Esophagus muscularis mucosa (tissue), 4 donors: ENCODE measurements around the gene SKAP2. TPM values are rescaled to one million over a fixed set of nuclear protein-coding genes. Genes with fewer than 3 reads are reported as not detected.

Experiments used
- DNase-seq: peaks from one replicate; pipeline ENCODE4 v3.0.0-alpha.2; 2017; ENCODE audit errors: extremely low spot score
- H3K27ac ChIP-seq, 4 donors: fragments of 200-600 bp; sonication (generic); replicated peaks in 1 of 4; 1 replicate in 3 of 4; 2 replicates in 1 of 4; pipeline ENCODE4 v1.5.1; 2016 to 2019; ENCODE audit warnings: mild to moderate bottlenecking in 1 of 4
- H3K27me3 ChIP-seq, 4 donors: fragments of 200-600 bp; sonication (generic); one replicate each; pipeline versions ENCODE4 v1.5.1 to v1.6.0; 2016 to 2019
- H3K36me3 ChIP-seq, 4 donors: fragments of 200-600 bp; sonication (generic); one replicate each; pipeline ENCODE4 v1.5.1; 2016 to 2019
- H3K4me1 ChIP-seq, 4 donors: fragments of 200-600 bp; sonication (generic); one replicate each; pipeline ENCODE4 v1.5.1; 2016 to 2019
- H3K4me3 ChIP-seq, 4 donors: fragments of 200-600 bp; sonication (generic); 1 replicate in 2 of 4; 2 replicates in 2 of 4; pipeline ENCODE4 v1.5.1; 2016 to 2019; ENCODE audit warnings: mild to moderate bottlenecking in 4 of 4, moderate library complexity in 1 of 4
- H3K9me3 ChIP-seq, 4 donors: fragments of 200-600 bp; sonication (generic); 1 replicate in 3 of 4; 2 replicates in 1 of 4; pipeline ENCODE4 v1.5.1; 2016 to 2019
- EP300 ChIP-seq: sonication (generic); formaldehyde crosslinking; IDR thresholded peaks from one replicate; pipeline ENCODE4 v1.6.1; 2017; ENCODE audit warnings: antibody characterized with exemption
- POLR2A ChIP-seq: fragments of 450-650 bp; IDR thresholded peaks from one replicate; pipeline ENCODE4 v1.6.1; 2017; ENCODE audit warnings: antibody characterized with exemption, moderate library complexity, mild to moderate bottlenecking, low read depth
- POLR2AphosphoS5 ChIP-seq, 2 donors: sonication (generic); formaldehyde crosslinking; IDR thresholded peaks; one replicate each; pipeline ENCODE4 v1.6.1; 2017; ENCODE audit warnings: antibody characterized with exemption in 2 of 2
- WGBS: methylation state at CpG from one replicate; pipeline ENCODE4 v1.1.5; 2018; 5-methylcytosine and 5-hydroxymethylcytosine counted together
- intact Hi-C: fragments of 100-400 bp; cut with DNase I; formaldehyde crosslinking; loops from one replicate; pipeline ENCODE4 v1.15.1; 2023
- total RNA-seq, 4 donors: library from RNA; depleted of rRNA; stranded (reverse); fragments of >200 nt; gene quantifications; one replicate each; pipeline versions ENCODE4 v1.1.0 to v1.2.1, GENCODE V29; 2016
- TF ChIP-seq, protein P1 (sequence below), 3 experiments: fragments of 200-600 bp in 2 of 3; fragments of 450-650 bp in 1 of 3; sonication (generic) in 2 of 3; IDR thresholded peaks; one replicate each; pipeline ENCODE4 v1.5.1; 2017 to 2019; ENCODE audit warnings: antibody characterized with exemption in 3 of 3, mild to moderate bottlenecking in 2 of 3, moderate library complexity in 1 of 3

The SKAP2 gene
- total RNA-seq, 4 donors from 2014 or later = 44.2 to 47.1 (median 45.1) TPM

DNA sequence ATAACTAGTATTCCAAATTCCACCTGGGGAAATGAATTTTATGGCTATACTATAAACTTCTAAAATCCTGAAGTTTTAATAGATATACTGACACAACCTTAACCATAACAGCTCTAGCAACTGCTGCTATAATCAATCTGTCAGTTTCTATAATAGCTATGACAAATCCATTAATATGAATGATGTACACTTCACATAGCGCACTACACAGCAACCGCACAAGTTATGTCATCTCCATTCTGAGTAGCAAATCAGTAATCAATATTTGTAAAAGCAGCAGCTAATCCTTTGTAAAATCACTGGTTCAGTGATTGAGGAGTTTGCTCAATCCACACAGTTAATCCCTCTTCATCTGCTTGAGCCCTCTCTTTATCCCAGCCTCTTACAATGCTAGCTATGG lies 105.3 kb downstream of the SKAP2 start:
- Histone ChIP-seq H3K4me3 (no peak overlapping the region), H3K4me1 (no peaks in the 10 kb centered on the region), H3K27ac (no peak overlapping the region), H3K27me3 (no peaks in the 10 kb centered on the region), H3K9me3 (no peaks in the 10 kb centered on the region), H3K36me3 (no peaks in the 10 kb centered on the region)
- no peak for DNase-seq
- TF ChIP-seq, protein P1, sequence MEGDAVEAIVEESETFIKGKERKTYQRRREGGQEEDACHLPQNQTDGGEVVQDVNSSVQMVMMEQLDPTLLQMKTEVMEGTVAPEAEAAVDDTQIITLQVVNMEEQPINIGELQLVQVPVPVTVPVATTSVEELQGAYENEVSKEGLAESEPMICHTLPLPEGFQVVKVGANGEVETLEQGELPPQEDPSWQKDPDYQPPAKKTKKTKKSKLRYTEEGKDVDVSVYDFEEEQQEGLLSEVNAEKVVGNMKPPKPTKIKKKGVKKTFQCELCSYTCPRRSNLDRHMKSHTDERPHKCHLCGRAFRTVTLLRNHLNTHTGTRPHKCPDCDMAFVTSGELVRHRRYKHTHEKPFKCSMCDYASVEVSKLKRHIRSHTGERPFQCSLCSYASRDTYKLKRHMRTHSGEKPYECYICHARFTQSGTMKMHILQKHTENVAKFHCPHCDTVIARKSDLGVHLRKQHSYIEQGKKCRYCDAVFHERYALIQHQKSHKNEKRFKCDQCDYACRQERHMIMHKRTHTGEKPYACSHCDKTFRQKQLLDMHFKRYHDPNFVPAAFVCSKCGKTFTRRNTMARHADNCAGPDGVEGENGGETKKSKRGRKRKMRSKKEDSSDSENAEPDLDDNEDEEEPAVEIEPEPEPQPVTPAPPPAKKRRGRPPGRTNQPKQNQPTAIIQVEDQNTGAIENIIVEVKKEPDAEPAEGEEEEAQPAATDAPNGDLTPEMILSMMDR (IDR thresholded peaks at IDR 0.05) = no peak
- TF ChIP-seq POLR2A (no peak), POLR2AphosphoS5 (IDR thresholded peaks at IDR 0.05) (no peak), EP300 (no peak)
- intact Hi-C loops = no loop called here
- whole genome bisulfite sequencing = 98% methylated on average over 2 of the region's 2 CpGs

DNA sequence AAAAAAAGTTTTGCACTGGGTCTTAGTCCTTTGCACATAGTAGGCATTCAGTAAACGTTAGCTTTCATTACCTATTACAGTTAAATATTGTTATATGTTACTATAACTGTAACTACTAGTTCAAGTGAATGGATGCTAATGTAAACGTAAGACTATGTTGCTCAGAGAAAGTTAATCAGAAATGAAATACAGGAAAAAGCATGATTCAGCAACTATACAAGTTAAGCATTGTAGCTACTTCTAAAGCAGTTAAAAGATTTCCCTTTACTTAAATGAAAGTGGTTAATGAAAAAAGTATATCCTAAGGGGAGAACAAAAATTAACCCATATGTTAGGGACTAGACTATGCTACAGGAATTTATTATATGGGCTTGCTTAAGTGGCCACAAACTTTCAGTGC lies 121.2 kb downstream of the SKAP2 start:
- Histone ChIP-seq H3K4me3 (no peak overlapping the region), H3K36me3 (peaks cover 0 to 15% (median 1%) of the 10 kb centered on the region in 4 donors), H3K27ac (no peak overlapping the region), H3K9me3 (no peaks in the 10 kb centered on the region), H3K4me1 (peaks cover 0 to 5% (median 0%) of the 10 kb centered on the region in 4 donors), H3K27me3 (no peaks in the 10 kb centered on the region)
- no peak for DNase-seq
- 60% methylated on average over 2 of the region's 2 CpGs for WGBS
- intact Hi-C loops = no loop called here
- TF ChIP-seq POLR2A = no peak
- TF ChIP-seq POLR2AphosphoS5 (IDR thresholded peaks at IDR 0.05) = no peak
- TF ChIP-seq, protein P1 (IDR thresholded peaks at IDR 0.05) = no peak
- no peak for TF ChIP-seq EP300

DNA sequence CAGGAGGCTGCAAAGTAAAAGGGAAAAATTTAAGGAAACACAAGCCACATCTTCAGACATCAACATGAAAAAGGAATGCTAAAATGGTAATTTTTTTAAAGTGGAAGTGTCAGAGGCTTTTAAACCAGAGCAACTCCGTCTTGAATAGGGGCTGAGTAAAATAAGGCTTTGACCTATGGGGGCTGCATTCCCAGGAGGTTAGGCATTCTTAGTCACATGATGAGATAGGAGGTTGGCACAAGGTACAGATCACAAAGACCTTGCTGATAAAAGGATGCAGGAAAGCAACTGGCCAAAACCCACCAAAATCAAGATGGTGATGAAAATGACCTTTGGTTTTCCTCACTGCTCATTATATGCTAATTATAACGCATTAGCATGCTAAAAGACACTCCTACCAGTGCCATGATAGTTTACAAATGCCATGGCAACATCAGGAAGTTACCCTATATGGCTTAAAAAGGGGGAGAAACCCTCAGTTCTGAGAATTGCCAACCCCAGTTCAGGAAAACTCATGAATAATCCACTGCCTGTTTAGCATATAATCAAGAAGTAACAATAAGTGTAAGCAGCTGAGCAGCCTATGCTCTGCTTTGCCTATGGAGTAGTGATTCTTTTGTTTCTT lies 128.3 kb downstream of the SKAP2 start:
- WGBS = 79% methylated on average over 2 of the region's 2 CpGs
- Histone ChIP-seq H3K27me3 (no peaks in the 10 kb centered on the region), H3K4me1 (no peaks in the 10 kb centered on the region), H3K27ac (no peak overlapping the region), H3K4me3 (no peak overlapping the region), H3K9me3 (no peaks in the 10 kb centered on the region), H3K36me3 (peaks cover 0 to 21% (median 1%) of the 10 kb centered on the region in 4 donors)
- TF ChIP-seq POLR2AphosphoS5 (IDR thresholded peaks at IDR 0.05) = no peak
- TF ChIP-seq POLR2A = no peak
- TF ChIP-seq, protein P1 (IDR thresholded peaks at IDR 0.05) = no peak
- no peak for TF ChIP-seq EP300
- no peak for DNase-seq
- intact Hi-C loops = no loop called here

DNA sequence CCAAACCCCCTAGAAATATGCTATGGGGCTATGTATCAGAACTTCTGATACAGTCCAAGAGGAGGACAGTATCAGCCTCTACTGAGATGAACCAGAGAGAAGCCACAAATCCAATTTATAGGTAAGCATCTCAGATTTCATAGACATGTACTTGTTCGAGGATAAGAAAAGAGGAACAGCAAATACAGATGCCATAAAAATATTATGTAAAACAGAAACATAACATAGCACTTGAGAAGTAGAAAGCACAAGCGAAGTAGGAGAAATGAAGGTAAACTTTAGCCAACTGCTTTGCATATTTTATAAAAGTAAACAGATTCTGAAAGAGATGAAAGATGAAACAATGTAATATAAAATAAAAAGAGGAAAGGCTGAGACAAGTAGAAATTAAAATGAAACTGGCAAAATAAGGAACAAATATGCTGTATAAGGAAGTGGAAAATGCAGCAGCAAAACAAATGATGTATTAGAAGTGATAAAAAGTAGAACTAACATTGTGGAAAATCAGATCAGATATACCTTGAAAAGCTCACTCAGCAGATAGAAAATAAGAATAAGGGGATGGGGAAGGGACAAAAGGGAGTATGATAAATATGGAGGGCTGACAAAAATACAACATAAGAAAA lies 135.1 kb downstream of the SKAP2 start:
- intact Hi-C loops = no loop called here
- Histone ChIP-seq H3K4me1 (no peaks in the 10 kb centered on the region), H3K27ac (no peak overlapping the region), H3K9me3 (no peaks in the 10 kb centered on the region), H3K4me3 (no peak overlapping the region), H3K27me3 (no peaks in the 10 kb centered on the region), H3K36me3 (peaks cover 0 to 4% (median 0%) of the 10 kb centered on the region in 4 donors)
- WGBS = 74% methylated on average over 2 of the region's 2 CpGs
- no peak for DNase-seq
- TF ChIP-seq POLR2AphosphoS5 (IDR thresholded peaks at IDR 0.05) (no peak), POLR2A (no peak), EP300 (no peak)
- TF ChIP-seq, protein P1 (IDR thresholded peaks at IDR 0.05) = no peak
